IMR-90 (cell line): ENCODE results near the gene TRPM3. TPM values are rescaled to one million over a fixed set of nuclear protein-coding genes. Genes with fewer than 3 reads are reported as not detected.

Experiments used
- ATAC-seq: fragments of 200-7000 bp; cut with Tn5 transposase; 2 replicates; pipeline ENCODE4 v1.9.1; 2020; ENCODE audit warnings: low read depth, mild to moderate bottlenecking, moderate library complexity
- BruUV-seq: library from RNA; stranded (reverse); fragments of 400-500 nt; replicated peaks from 2 replicates; lab custom pipeline; 2021; lab: Mats Ljungman, UMichigan
- CTCF ChIA-PET: fragments of 300-600 bp; formaldehyde crosslinking; extraction: SDS; loops from one replicate; lab custom pipeline; 2021; ENCODE audit warnings: antibody characterized with exemption; lab: Yijun Ruan, JAX
- POLR2A ChIA-PET: fragments of 300-600 bp; sonication (Branson Sonifier 250); formaldehyde crosslinking; loops from one replicate; lab custom pipeline; 2022; ENCODE audit warnings: antibody characterized with exemption; ENCODE audit not compliant: unreplicated experiment; lab: Charles Lee
- DNase-seq: peaks from one replicate; pipeline ENCODE4 v3.0.0; 2013
- H2AFZ ChIP-seq: replicated peaks from 2 replicates; pipeline ENCODE3; 2013; ENCODE audit warnings: low read length, mild to moderate bottlenecking; ENCODE audit not compliant: poor library complexity
- H2AK5ac ChIP-seq: 2 replicates; pipeline ENCODE4 v1.6.1; 2013; ENCODE audit warnings: low read depth, low read length, inconsistent platforms
- H2AK9ac ChIP-seq: replicated peaks from 2 replicates; pipeline ENCODE3; 2013; ENCODE audit warnings: mild to moderate bottlenecking, low read depth, low read length, moderate library complexity; ENCODE audit not compliant: poor library complexity
- H2BK120ac ChIP-seq: 2 replicates; pipeline ENCODE4 v1.6.1; 2013; ENCODE audit warnings: low read depth, low read length, inconsistent platforms
- H2BK15ac ChIP-seq: 3 replicates; pipeline ENCODE4 v1.6.1; 2013; ENCODE audit warnings: low read depth, low read length, inconsistent platforms
- H2BK20ac ChIP-seq: 2 replicates; pipeline ENCODE4 v1.6.1; 2013; ENCODE audit warnings: low read depth, mild to moderate bottlenecking, inconsistent platforms, low read length, moderate library complexity
- H2BK5ac ChIP-seq: 2 replicates; pipeline ENCODE4 v1.6.1; 2013; ENCODE audit warnings: mild to moderate bottlenecking, low read depth, low read length, inconsistent platforms; ENCODE audit not compliant: poor library complexity, severe bottlenecking
- H3K14ac ChIP-seq: replicated peaks from 2 replicates; pipeline ENCODE4 v1.6.1; 2013; ENCODE audit warnings: low read depth, low read length, inconsistent platforms
- H3K18ac ChIP-seq: 2 replicates; pipeline ENCODE4 v1.6.1; 2013; ENCODE audit warnings: low read depth, low read length, control low read depth
- H3K23ac ChIP-seq: 2 replicates; pipeline ENCODE4 v1.6.1; 2013; ENCODE audit warnings: low read depth, low read length, inconsistent platforms
- H3K27ac ChIP-seq: 2 replicates; pipeline ENCODE4 v1.5.1; 2013; ENCODE audit warnings: mild to moderate bottlenecking, control low read depth, low read length; ENCODE audit not compliant: insufficient read depth
- H3K27me3 ChIP-seq: 2 replicates; pipeline ENCODE4 v1.6.1; 2013; ENCODE audit warnings: low read length; ENCODE audit not compliant: control insufficient read depth, insufficient read depth
- H3K36me3 ChIP-seq: 2 replicates; pipeline ENCODE4 v1.6.1; 2013; ENCODE audit warnings: low read length, mixed read lengths; ENCODE audit not compliant: control insufficient read depth, insufficient read depth
- H3K4ac ChIP-seq: 2 replicates; pipeline ENCODE4 v1.6.1; 2013; ENCODE audit warnings: low read depth, low read length, inconsistent platforms
- H3K4me1 ChIP-seq: 2 replicates; pipeline ENCODE4 v1.6.1; 2013; ENCODE audit warnings: low read length, mixed read lengths; ENCODE audit not compliant: control insufficient read depth, insufficient read depth
- H3K4me2 ChIP-seq: 2 replicates; pipeline ENCODE4 v1.6.1; 2013; ENCODE audit warnings: low read depth, mild to moderate bottlenecking, control low read depth, low read length, moderate library complexity
- H3K4me3 ChIP-seq: 2 replicates; pipeline ENCODE4 v1.5.1; 2013; ENCODE audit warnings: low read depth, mild to moderate bottlenecking, control low read depth, low read length, moderate library complexity; ENCODE audit not compliant: insufficient read depth
- H3K56ac ChIP-seq: 2 replicates; pipeline ENCODE4 v1.6.1; 2013; ENCODE audit warnings: low read length, inconsistent platforms; ENCODE audit not compliant: insufficient read depth; ENCODE audit errors: extremely low read depth
- H3K79me1 ChIP-seq, 2 experiments: 2 replicates each; pipeline ENCODE4 v1.6.1; 2013; ENCODE audit warnings: low read length in 2 of 2, inconsistent platforms in 1 of 2, low read depth in 1 of 2
- H3K9ac ChIP-seq: 2 replicates; pipeline ENCODE4 v1.6.1; 2013; ENCODE audit warnings: low read depth, low read length, control low read depth
- H3K9me1 ChIP-seq: 2 replicates; pipeline ENCODE4 v1.6.1; 2013; ENCODE audit warnings: low read length, inconsistent platforms; ENCODE audit not compliant: insufficient read depth
- H3K9me3 ChIP-seq: 2 replicates; pipeline ENCODE4 v1.6.1; 2013; ENCODE audit warnings: low read length; ENCODE audit not compliant: control insufficient read depth, insufficient read depth
- H4K20me1 ChIP-seq: 2 replicates; pipeline ENCODE4 v1.6.1; 2013; ENCODE audit warnings: low read length, inconsistent platforms; ENCODE audit not compliant: insufficient read depth
- H4K5ac ChIP-seq: 2 replicates; pipeline ENCODE4 v1.6.1; 2013; ENCODE audit warnings: mild to moderate bottlenecking, low read depth, low read length, control low read depth
- H4K8ac ChIP-seq, 2 experiments: 2 replicates each; pipeline ENCODE4 v1.6.1; 2013; ENCODE audit warnings: low read depth in 2 of 2, low read length in 2 of 2, control low read depth in 1 of 2, inconsistent platforms in 1 of 2
- H4K91ac ChIP-seq: 2 replicates; pipeline ENCODE4 v1.6.1; 2013; ENCODE audit warnings: low read depth, low read length, inconsistent platforms; ENCODE audit not compliant: insufficient read depth
- SMC3 ChIP-seq: fragments of 150-350 bp; IDR thresholded peaks from 2 replicates; pipeline ENCODE4 v1.6.1; 2016; ENCODE audit warnings: low read depth, mild to moderate bottlenecking, antibody characterized with exemption, low read length, moderate library complexity
- WGBS, 2 experiments: methylation state at CpG; one replicate each; pipeline versions ENCODE4 v1.1.5 to v1.1.7; 2013; ENCODE audit warnings: missing lambda C conversion rate in 2 of 2; ENCODE audit not compliant: insufficient read length in 1 of 2; ENCODE audit errors: extremely low coverage in 2 of 2; 5-methylcytosine and 5-hydroxymethylcytosine counted together
- dilution Hi-C: fragments of 300-500 bp; cut with HindIII; formaldehyde crosslinking; loops from one replicate; pipeline ENCODE4 v1.14.3; 2018; ENCODE audit warnings: low sequenced_read_pairs; ENCODE audit not compliant: unreplicated experiment
- in situ Hi-C: fragments of 300-500 bp; cut with MboI; formaldehyde crosslinking; loops from 3 replicates; pipeline ENCODE4 v1.14.3; 2019; ENCODE audit warnings: low sequenced_read_pairs, inconsistent platforms, mixed read lengths
- intact Hi-C: fragments of 100-400 bp; cut with micrococcal nuclease; formaldehyde crosslinking; loops from 2 replicates; pipeline ENCODE4 v1.10.0; 2022
- polyA plus RNA-seq, 3 experiments: library from polyadenylated mRNA; depleted of rRNA; stranded (reverse); fragments of >200 nt; gene quantifications; 2 replicates each; pipeline ENCODE4 v1.2.3, GENCODE V29; 2012; ENCODE audit warnings: low replicate concordance in 1 of 3
- total RNA-seq: library from RNA; depleted of rRNA; stranded (reverse); fragments of >200 nt; gene quantifications from 2 replicates; pipeline ENCODE4 v1.2.3, GENCODE V29; 2012

TRPM3 gene
- total and polyA plus RNA-seq, 2 of the 4 experiments (the other 2 are of a cell fraction) = not detected

DNA sequence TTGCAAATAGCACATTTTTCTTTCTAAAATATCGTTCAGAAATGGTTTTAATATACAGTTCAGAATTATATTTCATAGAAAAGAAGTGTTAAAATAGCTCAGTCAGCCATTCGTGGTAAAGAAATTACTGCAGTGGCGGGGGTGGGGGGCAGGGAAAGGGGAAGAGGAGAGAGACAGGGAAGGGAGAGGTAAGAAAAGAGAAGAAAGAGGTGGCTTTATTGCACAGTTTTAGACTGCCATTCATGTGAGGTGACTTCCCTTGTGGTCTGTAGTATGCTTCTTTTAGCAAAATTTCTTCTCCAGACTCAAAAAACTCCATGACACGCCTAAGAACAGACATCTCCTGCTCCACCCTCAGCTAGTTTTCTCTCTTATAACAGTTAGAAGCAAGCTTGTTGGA lies 259.6 kb downstream of the TRPM3 start:
- H3K36me3 ChIP-seq = no peaks in the 10 kb centered on the region
- no peak overlapping the region for H3K4me3 ChIP-seq
- H2AFZ ChIP-seq = no peak overlapping the region
- intact Hi-C loops (no loop called here), in situ Hi-C loops (no loop called here), dilution Hi-C loops (no loop called here)
- H2AK5ac ChIP-seq = no peak overlapping the region
- no peak overlapping the region for H3K56ac ChIP-seq
- peaks cover 2% of the 10 kb centered on the region for H3K27me3 ChIP-seq
- CTCF ChIA-PET = no interaction called here
- no peak overlapping the region for H2AK9ac ChIP-seq
- no peak overlapping the region for H2BK5ac ChIP-seq
- no peak overlapping the region for H3K27ac ChIP-seq
- no peak overlapping the region for H3K4ac ChIP-seq
- no peak overlapping the region for H3K14ac ChIP-seq
- no peak overlapping the region for H2BK15ac ChIP-seq
- H3K18ac ChIP-seq = no peak overlapping the region
- H3K9ac ChIP-seq = no peak overlapping the region
- no peak overlapping the region for H4K91ac ChIP-seq
- no peaks in the 10 kb centered on the region for H4K20me1 ChIP-seq
- no peak for DNase-seq
- ATAC-seq = no peak
- H3K9me3 ChIP-seq = no peaks in the 10 kb centered on the region
- no peak overlapping the region for H4K8ac ChIP-seq
- H2BK20ac ChIP-seq = no peak overlapping the region
- no peaks in the 10 kb centered on the region for H3K79me1 ChIP-seq
- H3K9me1 ChIP-seq = no peaks in the 10 kb centered on the region
- TF ChIP-seq SMC3 = no peak
- WGBS, 2 experiments = no CpG with 5 or more reads among the region's 4 CpGs
- no peak overlapping the region for H4K5ac ChIP-seq
- no peak overlapping the region for H3K4me2 ChIP-seq
- POLR2A ChIA-PET = no interaction called here
- no peak overlapping the region for H3K23ac ChIP-seq
- H2BK120ac ChIP-seq = no peak overlapping the region
- H3K4me1 ChIP-seq = no peaks in the 10 kb centered on the region
- BruUV-seq = no TSS peak
